OCI-M2 (cell line): ENCODE results near the gene TP53I11.

Experiments used
- DNase-seq: peaks from one replicate; lab custom pipeline; 2025; ENCODE audit not compliant: unreplicated experiment; lab: John Stamatoyannopoulos, UW

Gene TP53I11

GRCh38 chr11:44916331-44916730 lies 34.4 kb downstream of the TP53I11 start:
- DNase-seq, result no peak

- no peak for DNase-seq
Observed at GRCh38 chr11:44915621-44916020, 35.1 kb downstream of the TP53I11 start.

GRCh38 chr11:44915004-44915403 lies 35.7 kb downstream of the TP53I11 start:
- DNase-seq, result no peak

GRCh38 chr11:44914105-44914504 lies 36.6 kb downstream of the TP53I11 start:
- no peak for DNase-seq

- DNase-seq, result no peak
Observed at GRCh38 chr11:44913502-44913901, 37.2 kb downstream of the TP53I11 start.

GRCh38 chr11:44912270-44912987 lies 38.3 kb downstream of the TP53I11 start:
- DNase-seq, result no peak

- peak; percentile 9 for DNase-seq
Observed at GRCh38 chr11:44911029-44911814, 39.5 kb downstream of the TP53I11 start.

GRCh38 chr11:44910591-44910990 lies 40.1 kb downstream of the TP53I11 start:
- no peak for DNase-seq

- DNase-seq, result no peak
Observed at GRCh38 chr11:44909557-44909956, 41.1 kb downstream of the TP53I11 start.

- DNase-seq, result no peak
Observed at GRCh38 chr11:44906649-44907048, 44.0 kb downstream of the TP53I11 start.

- no peak for DNase-seq
Observed at GRCh38 chr11:44905131-44905866, 45.4 kb downstream of the TP53I11 start.

- no peak for DNase-seq
Observed at GRCh38 chr11:44904261-44905020, 46.2 kb downstream of the TP53I11 start.

GRCh38 chr11:44903518-44903917 lies 47.2 kb downstream of the TP53I11 start:
- no peak for DNase-seq

- no peak for DNase-seq
Observed at GRCh38 chr11:44903035-44903434, 47.6 kb downstream of the TP53I11 start.

- no peak for DNase-seq
Observed at GRCh38 chr11:44901786-44902185, 48.9 kb downstream of the TP53I11 start.

- no peak for DNase-seq
Observed at GRCh38 chr11:44901120-44901633, 49.5 kb downstream of the TP53I11 start.

GRCh38 chr11:44899959-44900358 lies 50.7 kb downstream of the TP53I11 start:
- no peak for DNase-seq

- DNase-seq, result no peak
Observed at GRCh38 chr11:44893846-44894617, 56.7 kb downstream of the TP53I11 start.

GRCh38 chr11:44893308-44893822 lies 57.3 kb downstream of the TP53I11 start:
- DNase-seq, result no peak

GRCh38 chr11:44892843-44893242 lies 57.8 kb downstream of the TP53I11 start:
- DNase-seq, result no peak
